Measurements from ENCODE around the gene CCNO.
A peak's percentile ranks its signal among the peaks of the same experiment; 100 is the strongest.

The CCNO gene

DNA sequence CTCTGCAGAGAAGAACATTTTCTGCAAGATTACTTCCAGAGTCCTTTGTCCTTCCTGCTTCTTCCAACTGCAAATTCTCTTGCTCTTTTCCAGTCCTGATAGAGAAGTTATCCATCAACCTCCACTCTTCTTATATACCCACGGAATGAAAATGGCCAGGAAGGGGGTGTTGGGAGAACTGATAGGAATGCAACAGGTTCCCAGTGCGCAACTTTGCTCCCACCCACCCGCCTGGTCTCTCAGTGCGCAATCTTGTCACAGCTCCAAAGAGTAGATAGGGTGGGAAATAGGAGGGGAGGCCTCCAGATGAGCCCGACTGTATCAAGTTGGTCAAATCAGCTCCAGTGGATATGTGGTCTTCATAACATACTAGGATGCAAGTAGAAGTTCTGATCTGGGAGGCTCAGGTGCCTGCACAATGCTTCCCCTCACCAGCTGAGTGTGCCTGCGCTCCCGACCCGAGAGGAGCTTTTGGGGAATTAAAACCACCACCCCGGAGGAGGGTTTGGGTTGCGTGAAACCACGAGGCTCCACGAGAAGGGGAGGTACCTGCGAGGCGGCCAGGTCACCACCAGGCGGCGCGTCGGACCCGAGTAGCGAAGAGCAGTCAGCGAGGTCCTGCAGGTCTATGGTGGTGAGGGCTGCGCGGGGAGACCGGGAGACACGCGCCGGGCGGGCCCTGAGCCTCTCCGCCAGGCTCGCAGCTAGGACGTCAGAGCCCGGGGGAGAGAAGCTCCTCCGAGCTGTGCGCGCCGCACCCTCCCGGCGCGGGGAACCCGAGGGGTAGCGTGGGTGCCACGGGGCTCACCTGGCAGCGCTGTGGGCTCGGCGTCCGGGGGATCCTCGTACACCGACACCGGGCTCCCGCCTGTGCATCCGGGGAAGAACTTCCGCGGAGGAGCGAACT, 7.1 kb downstream of the CCNO start (continued):
- TF ChIP-seq ZNF830 (tag by site-specific recombination; IDR thresholded peaks at IDR 0.05; ENCODE audit: low read depth) = no peak
- TF ChIP-seq, protein P1, sequence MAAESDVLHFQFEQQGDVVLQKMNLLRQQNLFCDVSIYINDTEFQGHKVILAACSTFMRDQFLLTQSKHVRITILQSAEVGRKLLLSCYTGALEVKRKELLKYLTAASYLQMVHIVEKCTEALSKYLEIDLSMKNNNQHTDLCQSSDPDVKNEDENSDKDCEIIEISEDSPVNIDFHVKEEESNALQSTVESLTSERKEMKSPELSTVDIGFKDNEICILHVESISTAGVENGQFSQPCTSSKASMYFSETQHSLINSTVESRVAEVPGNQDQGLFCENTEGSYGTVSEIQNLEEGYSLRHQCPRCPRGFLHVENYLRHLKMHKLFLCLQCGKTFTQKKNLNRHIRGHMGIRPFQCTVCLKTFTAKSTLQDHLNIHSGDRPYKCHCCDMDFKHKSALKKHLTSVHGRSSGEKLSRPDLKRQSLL (tag by site-specific recombination; IDR thresholded peaks at IDR 0.05) = peak; percentile 55
- TF ChIP-seq ZNF777 (tag by site-specific recombination; IDR thresholded peaks at IDR 0.05; ENCODE audit: borderline replicate concordance) = no peak
- peak; percentile 77 for TF ChIP-seq BCL11B (tag by site-specific recombination; IDR thresholded peaks at IDR 0.05; ENCODE audit: low read depth)
- peak; percentile 72 for TF ChIP-seq ZNF629 (tag by site-specific recombination; IDR thresholded peaks at IDR 0.05)
- TF ChIP-seq SCRT1 (tag by site-specific recombination; IDR thresholded peaks at IDR 0.05; ENCODE audit: borderline replicate concordance) = peak; percentile 86
- peak; percentile 51; the same call in 1 of the 2 replicates for TF ChIP-seq GLIS1 (tag by site-specific recombination; IDR thresholded peaks at IDR 0.05)
- TF ChIP-seq SP7 (tag by site-specific recombination; IDR thresholded peaks at IDR 0.05) = peak; percentile 79
- TF ChIP-seq ZNF623 (tag by site-specific recombination; IDR thresholded peaks at IDR 0.05) = peak; percentile 44
- TF ChIP-seq, protein P2, sequence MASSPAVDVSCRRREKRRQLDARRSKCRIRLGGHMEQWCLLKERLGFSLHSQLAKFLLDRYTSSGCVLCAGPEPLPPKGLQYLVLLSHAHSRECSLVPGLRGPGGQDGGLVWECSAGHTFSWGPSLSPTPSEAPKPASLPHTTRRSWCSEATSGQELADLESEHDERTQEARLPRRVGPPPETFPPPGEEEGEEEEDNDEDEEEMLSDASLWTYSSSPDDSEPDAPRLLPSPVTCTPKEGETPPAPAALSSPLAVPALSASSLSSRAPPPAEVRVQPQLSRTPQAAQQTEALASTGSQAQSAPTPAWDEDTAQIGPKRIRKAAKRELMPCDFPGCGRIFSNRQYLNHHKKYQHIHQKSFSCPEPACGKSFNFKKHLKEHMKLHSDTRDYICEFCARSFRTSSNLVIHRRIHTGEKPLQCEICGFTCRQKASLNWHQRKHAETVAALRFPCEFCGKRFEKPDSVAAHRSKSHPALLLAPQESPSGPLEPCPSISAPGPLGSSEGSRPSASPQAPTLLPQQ (tag by site-specific recombination; IDR thresholded peaks at IDR 0.05) = peak; percentile 70
- no peak for TF ChIP-seq ZNF530 (tag by site-specific recombination; IDR thresholded peaks at IDR 0.05; ENCODE audit: low read depth)
- peak; percentile 78; the same call in 1 of the 2 replicates for TF ChIP-seq ZNF423 (tag by site-specific recombination; IDR thresholded peaks at IDR 0.05)
- TF ChIP-seq ZNF341 (tag by site-specific recombination; IDR thresholded peaks at IDR 0.05; ENCODE audit: low read depth) = peak; percentile 51; the same call in 1 of the 2 replicates
- TF ChIP-seq ZNF24 (tag by site-specific recombination; IDR thresholded peaks at IDR 0.05) = no peak; the same call in none of the 2 replicates
- TF ChIP-seq, protein P3, sequence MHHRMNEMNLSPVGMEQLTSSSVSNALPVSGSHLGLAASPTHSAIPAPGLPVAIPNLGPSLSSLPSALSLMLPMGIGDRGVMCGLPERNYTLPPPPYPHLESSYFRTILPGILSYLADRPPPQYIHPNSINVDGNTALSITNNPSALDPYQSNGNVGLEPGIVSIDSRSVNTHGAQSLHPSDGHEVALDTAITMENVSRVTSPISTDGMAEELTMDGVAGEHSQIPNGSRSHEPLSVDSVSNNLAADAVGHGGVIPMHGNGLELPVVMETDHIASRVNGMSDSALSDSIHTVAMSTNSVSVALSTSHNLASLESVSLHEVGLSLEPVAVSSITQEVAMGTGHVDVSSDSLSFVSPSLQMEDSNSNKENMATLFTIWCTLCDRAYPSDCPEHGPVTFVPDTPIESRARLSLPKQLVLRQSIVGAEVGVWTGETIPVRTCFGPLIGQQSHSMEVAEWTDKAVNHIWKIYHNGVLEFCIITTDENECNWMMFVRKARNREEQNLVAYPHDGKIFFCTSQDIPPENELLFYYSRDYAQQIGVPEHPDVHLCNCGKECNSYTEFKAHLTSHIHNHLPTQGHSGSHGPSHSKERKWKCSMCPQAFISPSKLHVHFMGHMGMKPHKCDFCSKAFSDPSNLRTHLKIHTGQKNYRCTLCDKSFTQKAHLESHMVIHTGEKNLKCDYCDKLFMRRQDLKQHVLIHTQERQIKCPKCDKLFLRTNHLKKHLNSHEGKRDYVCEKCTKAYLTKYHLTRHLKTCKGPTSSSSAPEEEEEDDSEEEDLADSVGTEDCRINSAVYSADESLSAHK (tag by site-specific recombination; IDR thresholded peaks at IDR 0.05) = peak; percentile 100
- TF ChIP-seq SP3 (tag by site-specific recombination; IDR thresholded peaks at IDR 0.05) = peak; percentile 47
- no peak for TF ChIP-seq ZNF792 (tag by site-specific recombination; IDR thresholded peaks at IDR 0.05)
- TF ChIP-seq, protein P4, sequence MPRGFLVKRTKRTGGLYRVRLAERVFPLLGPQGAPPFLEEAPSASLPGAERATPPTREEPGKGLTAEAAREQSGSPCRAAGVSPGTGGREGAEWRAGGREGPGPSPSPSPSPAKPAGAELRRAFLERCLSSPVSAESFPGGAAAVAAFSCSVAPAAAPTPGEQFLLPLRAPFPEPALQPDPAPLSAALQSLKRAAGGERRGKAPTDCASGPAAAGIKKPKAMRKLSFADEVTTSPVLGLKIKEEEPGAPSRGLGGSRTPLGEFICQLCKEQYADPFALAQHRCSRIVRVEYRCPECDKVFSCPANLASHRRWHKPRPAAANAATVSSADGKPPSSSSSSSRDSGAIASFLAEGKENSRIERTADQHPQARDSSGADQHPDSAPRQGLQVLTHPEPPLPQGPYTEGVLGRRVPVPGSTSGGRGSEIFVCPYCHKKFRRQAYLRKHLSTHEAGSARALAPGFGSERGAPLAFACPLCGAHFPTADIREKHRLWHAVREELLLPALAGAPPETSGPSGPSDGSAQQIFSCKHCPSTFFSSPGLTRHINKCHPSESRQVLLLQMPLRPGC (tag by site-specific recombination; IDR thresholded peaks at IDR 0.05) = peak; percentile 59; the same call in 1 of the 2 replicates
- peak; percentile 92; the same call in 1 of the 2 replicates for TF ChIP-seq ZNF501 (tag by site-specific recombination; IDR thresholded peaks at IDR 0.05)
- TF ChIP-seq, protein P5, sequence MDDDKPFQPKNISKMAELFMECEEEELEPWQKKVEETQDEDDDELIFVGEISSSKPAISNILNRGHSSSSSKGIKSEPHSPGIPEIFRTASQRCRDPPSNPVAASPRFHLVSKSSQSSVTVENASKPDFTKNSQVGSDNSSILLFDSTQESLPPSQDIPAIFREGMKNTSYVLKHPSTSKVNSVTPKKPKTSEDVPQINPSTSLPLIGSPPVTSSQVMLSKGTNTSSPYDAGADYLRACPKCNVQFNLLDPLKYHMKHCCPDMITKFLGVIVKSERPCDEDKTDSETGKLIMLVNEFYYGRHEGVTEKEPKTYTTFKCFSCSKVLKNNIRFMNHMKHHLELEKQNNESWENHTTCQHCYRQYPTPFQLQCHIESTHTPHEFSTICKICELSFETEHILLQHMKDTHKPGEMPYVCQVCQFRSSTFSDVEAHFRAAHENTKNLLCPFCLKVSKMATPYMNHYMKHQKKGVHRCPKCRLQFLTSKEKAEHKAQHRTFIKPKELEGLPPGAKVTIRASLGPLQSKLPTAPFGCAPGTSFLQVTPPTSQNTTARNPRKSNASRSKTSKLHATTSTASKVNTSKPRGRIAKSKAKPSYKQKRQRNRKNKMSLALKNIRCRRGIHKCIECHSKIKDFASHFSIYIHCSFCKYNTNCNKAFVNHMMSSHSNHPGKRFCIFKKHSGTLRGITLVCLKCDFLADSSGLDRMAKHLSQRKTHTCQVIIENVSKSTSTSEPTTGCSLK (tag by site-specific recombination; IDR thresholded peaks at IDR 0.05) = no peak
- peak; percentile 89 for TF ChIP-seq ZSCAN30 (tag by site-specific recombination; IDR thresholded peaks at IDR 0.05)
- TF ChIP-seq ZNF610 (tag by site-specific recombination; IDR thresholded peaks at IDR 0.05; ENCODE audit: borderline replicate concordance) = peak; percentile 50; the same call in 1 of the 2 replicates
- 0 out of 2 replicates have a peak, but pooled peaks have one; percentile 57 for TF ChIP-seq ZXDB (tag by site-specific recombination; IDR thresholded peaks at IDR 0.05)
- TF ChIP-seq ZNF76 (tag by site-specific recombination; IDR thresholded peaks at IDR 0.05; ENCODE audit: borderline replicate concordance, low read depth) = 0 out of 2 replicates have a peak, but pooled peaks have one; percentile 46

All from HEK293 (cell line).